ENCODE data around the gene FKBP9. TPM values are rescaled to one million over a fixed set of nuclear protein-coding genes. Genes with fewer than 3 reads are reported as not detected.

The FKBP9 gene
- total RNA-seq, 1 donor from 2014 or later, result 0.93 TPM

GRCh38 chr7:33048257-33048656 lies 91.0 kb downstream of the FKBP9 start:
- no peaks in the 10 kb centered on the region for H3K9me3 Mint-ChIP-seq
- H3K27me3 Mint-ChIP-seq, result no peaks in the 10 kb centered on the region
- peaks cover 1% of the 10 kb centered on the region for H3K36me3 Mint-ChIP-seq (ENCODE audit: low read depth)
- DNase-seq, result no peak
- H3K4me3 Mint-ChIP-seq, result no peak overlapping the region
- intact Hi-C loops (cut with micrococcal nuclease), result no loop called here
- H3K27ac Mint-ChIP-seq, result no peak overlapping the region
- H3K4me1 Mint-ChIP-seq, result peaks cover 29% of the 10 kb centered on the region

GRCh38 chr7:33048704-33049103 lies 91.5 kb downstream of the FKBP9 start:
- intact Hi-C loops (cut with micrococcal nuclease), result no loop called here
- Mint-ChIP-seq H3K4me1 (peaks cover 27% of the 10 kb centered on the region), H3K36me3 (ENCODE audit: low read depth) (peaks cover 1% of the 10 kb centered on the region), H3K9me3 (no peaks in the 10 kb centered on the region), H3K4me3 (no peak overlapping the region), H3K27ac (no peak overlapping the region), H3K27me3 (no peaks in the 10 kb centered on the region)
- no peak for DNase-seq

- Mint-ChIP-seq H3K27ac (no peak overlapping the region), H3K4me3 (no peak overlapping the region), H3K27me3 (no peaks in the 10 kb centered on the region), H3K4me1 (peaks cover 36% of the 10 kb centered on the region), H3K36me3 (ENCODE audit: low read depth) (peaks cover 5% of the 10 kb centered on the region), H3K9me3 (no peaks in the 10 kb centered on the region)
- intact Hi-C loops (cut with micrococcal nuclease), result loop anchor here (1.0 to 2.0 kb wide), 4 partner anchors 12 to 285 kb away; partner anchors contain the start of gene NT5C3A
- peak; percentile 82 for DNase-seq
Measured at GRCh38 chr7:33050535-33051318, 93.5 kb downstream of the FKBP9 start.

GRCh38 chr7:33053721-33054120 lies 96.5 kb downstream of the FKBP9 start:
- Mint-ChIP-seq H3K4me1 (peaks cover 38% of the 10 kb centered on the region), H3K27ac (peak overlapping the region; percentile 62), H3K27me3 (no peaks in the 10 kb centered on the region), H3K9me3 (no peaks in the 10 kb centered on the region), H3K4me3 (no peak overlapping the region), H3K36me3 (ENCODE audit: low read depth) (peaks cover 18% of the 10 kb centered on the region)
- no peak for DNase-seq
- intact Hi-C loops (cut with micrococcal nuclease), result loop anchor here (1.0 kb wide), 1 partner anchor 14 kb away; no protein-coding TSS in a partner anchor

GRCh38 chr7:33054261-33054964 lies 97.2 kb downstream of the FKBP9 start:
- H3K27ac Mint-ChIP-seq, result peak overlapping the region; percentile 66
- no peaks in the 10 kb centered on the region for H3K27me3 Mint-ChIP-seq
- H3K4me1 Mint-ChIP-seq, result peaks cover 42% of the 10 kb centered on the region
- H3K9me3 Mint-ChIP-seq, result no peaks in the 10 kb centered on the region
- intact Hi-C loops (cut with micrococcal nuclease), result loop anchor here (1.0 kb wide), 1 partner anchor 15 kb away; no protein-coding TSS in a partner anchor
- peaks cover 21% of the 10 kb centered on the region for H3K36me3 Mint-ChIP-seq (ENCODE audit: low read depth)
- DNase-seq, result no peak
- no peak overlapping the region for H3K4me3 Mint-ChIP-seq

- H3K4me1 Mint-ChIP-seq, result peaks cover 48% of the 10 kb centered on the region
- H3K27me3 Mint-ChIP-seq, result no peaks in the 10 kb centered on the region
- H3K27ac Mint-ChIP-seq, result peak overlapping the region; percentile 69
- no peak overlapping the region for H3K4me3 Mint-ChIP-seq
- intact Hi-C loops (cut with micrococcal nuclease), result no loop called here
- H3K36me3 Mint-ChIP-seq (ENCODE audit: low read depth), result peaks cover 22% of the 10 kb centered on the region
- DNase-seq, result no peak
- H3K9me3 Mint-ChIP-seq, result no peaks in the 10 kb centered on the region
Measured at GRCh38 chr7:33055158-33055557, 97.9 kb downstream of the FKBP9 start.

Other genes starting within 250 kb of the FKBP9 start
- gene KBTBD2, start 65.7 kb upstream of the FKBP9 start, total RNA-seq, result 30.2 and 31.5 TPM in 2 replicates
- 34.6 and 35.8 TPM in 2 replicates for gene NT5C3A, start 105.3 kb downstream of the FKBP9 start, total RNA-seq
- 23.2 and 25.1 TPM in 2 replicates for gene RP9, start 152.0 kb downstream of the FKBP9 start, total RNA-seq
- gene BBS9, start 172.1 kb downstream of the FKBP9 start, total RNA-seq, result 4.2 and 4.3 TPM in 2 replicates